Middle frontal gyrus (tissue), 1 donor: Measurements from ENCODE around the gene TENT4B.
A peak's percentile ranks its signal among the peaks of the same experiment; 100 is the strongest.

Experiments used
- DNase-seq: peaks from one replicate; pipeline ENCODE4 v3.0.0-alpha.2; 2015; ENCODE audit warnings: low spot score; ENCODE audit errors: extremely low spot score

Gene TENT4B

DNA sequence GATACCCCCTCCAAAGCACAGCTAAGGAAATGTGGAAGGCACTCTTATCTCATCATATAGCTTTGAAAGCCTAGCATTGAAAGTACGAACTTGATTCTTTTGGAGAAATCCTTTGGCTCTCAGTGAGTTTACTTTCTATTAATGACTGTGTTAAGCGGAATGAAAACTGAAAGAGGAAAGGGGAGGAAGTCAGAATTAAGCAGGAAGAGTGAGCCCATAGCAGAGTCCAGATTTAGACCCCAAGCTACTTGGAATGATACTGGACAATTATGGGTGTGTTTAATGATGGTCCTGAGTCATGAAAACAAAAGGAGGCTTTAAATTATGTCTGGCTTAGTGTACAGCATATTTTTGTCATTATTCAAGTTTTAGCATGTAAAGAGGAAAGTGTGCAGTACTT, 42.2 kb downstream of the TENT4B start:
- no peak for DNase-seq

DNA sequence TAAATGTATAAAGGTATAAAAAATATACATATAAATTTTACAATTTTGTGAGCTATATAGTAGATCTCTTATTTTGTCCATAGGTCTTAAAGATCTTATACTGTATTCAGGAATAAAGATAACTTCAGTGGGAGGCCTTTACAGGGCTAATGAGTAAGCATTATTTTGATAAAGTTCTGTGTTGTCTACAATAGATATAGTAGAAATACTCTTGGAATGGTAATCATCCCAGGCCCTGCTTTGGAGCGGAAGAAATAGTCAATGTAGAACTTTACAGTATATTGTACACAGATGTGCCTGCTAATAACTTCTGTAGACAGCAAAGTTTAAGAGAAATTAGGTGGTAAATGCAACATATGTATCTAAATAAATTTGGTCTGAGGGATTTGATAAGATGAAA, 42.6 kb downstream of the TENT4B start:
- DNase-seq: no peak

DNA sequence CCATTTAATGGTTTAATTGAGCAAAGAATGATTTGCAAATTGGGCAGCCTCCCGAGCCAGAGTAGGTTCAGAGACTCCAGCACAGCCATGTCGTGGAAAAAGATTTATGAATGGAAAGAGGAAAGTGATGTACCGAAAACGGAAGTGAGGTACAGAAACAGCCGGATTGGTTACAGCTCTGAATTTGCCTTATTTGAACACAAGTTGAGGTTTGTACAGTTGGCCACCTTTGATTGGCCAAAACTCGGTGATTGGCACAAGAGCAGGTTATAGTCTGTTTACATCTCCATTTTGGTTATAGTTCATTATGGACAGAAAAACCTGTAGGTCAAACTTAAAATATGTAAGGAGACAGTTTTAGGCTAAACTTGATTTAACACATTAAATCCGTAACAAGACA, 44.5 kb downstream of the TENT4B start:
- no peak for DNase-seq

DNA sequence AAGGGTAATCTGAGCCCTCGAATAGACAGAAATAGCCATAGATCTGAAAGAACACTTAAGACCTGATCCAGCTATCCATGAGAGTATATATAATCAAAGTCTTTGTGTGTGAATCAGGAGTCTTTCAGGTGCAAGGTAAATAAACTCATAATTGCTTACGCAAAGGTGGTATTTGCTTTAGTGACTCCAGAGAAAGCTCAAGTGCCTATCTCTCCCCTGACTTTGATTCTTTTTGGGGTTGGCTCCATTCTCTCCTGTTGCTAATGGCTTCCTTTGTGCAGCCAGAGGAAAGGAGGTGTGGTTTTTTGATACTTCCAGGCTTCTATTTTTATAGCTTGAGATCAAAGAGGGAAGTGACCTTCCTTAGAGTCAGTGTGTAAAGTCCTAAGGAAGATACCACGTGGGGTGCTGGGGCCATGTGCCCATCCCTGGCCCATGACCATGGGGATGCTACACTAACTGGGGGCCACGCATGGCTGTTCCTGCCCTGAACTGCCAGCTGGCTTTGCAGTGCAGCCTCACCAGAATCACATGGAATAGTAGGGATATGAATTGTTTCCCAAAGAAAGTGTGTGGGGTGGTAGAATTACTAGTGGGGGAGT, 45.8 kb downstream of the TENT4B start:
- DNase-seq: no peak

DNA sequence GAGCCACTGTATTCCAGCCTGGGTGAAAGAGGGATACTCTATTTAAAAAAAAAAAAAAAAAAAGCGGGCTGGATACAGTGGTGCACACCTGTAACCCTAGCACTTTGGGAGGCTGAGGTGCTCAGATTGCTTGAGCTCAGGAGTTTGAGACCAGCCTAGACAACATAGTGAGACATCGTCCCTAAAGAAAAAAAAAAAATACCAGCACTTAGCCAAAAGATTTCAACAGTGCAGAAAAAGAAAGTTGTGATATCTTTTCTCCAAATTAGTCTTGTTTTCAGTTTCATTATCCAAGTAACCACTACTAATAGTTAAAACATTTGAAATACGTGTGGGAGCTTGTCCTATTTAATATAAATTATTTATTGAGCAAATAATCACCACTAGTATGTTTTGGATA, 48.7 kb downstream of the TENT4B start:
- no peak for DNase-seq

DNA sequence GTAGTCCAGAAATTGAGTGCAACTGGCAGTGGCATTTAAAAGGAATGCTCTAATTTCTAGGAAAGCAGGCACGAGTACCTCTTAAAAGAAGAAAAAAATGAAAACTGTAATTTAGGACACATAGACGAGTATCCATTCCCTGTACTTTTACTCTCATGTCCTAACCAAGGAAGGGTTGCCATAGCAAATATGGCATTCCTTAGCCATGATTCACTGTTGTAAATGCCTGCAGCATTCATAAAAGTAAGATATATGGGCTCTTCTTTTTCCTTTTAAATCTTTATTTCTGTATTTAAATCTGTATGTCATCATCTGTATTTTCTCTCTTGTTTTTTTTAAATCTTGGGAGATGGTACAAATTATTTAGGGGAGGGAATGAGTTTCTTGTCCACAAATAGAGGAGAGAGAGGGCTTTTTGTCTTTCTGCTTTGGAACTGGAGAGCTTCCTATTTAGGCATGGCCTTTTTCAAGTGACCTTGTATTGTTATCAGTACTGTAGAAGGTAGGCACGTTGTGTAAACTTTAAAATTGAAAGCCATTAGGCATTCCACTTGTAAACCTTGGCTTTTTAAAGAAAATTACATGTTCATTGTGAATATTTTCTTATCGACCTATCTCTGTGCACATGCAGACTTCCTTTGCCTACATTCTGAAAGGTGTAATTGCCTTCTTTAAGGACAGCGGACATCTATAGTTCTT, 50.0 kb downstream of the TENT4B start:
- DNase-seq: no peak

DNA sequence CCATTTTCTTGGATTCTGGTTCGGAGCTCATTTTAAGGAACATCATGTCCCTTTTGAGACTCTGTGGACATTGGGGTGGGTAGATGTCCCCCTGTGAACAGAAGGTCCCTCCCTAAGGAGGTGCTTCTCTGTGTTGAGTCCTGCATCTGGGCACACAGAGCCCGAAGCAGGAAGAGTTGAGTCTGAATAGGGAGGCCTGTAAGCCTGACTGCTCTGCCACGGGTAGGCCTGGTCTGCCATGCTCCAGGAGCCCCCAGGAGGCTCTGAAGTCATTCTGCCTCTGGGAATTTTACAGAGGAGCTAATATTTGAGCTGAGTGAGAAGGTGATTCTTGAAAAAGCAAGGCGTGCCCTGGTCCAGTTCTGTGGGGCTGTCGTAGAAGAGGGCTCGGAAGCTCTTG, 50.6 kb downstream of the TENT4B start:
- DNase-seq: no peak

DNA sequence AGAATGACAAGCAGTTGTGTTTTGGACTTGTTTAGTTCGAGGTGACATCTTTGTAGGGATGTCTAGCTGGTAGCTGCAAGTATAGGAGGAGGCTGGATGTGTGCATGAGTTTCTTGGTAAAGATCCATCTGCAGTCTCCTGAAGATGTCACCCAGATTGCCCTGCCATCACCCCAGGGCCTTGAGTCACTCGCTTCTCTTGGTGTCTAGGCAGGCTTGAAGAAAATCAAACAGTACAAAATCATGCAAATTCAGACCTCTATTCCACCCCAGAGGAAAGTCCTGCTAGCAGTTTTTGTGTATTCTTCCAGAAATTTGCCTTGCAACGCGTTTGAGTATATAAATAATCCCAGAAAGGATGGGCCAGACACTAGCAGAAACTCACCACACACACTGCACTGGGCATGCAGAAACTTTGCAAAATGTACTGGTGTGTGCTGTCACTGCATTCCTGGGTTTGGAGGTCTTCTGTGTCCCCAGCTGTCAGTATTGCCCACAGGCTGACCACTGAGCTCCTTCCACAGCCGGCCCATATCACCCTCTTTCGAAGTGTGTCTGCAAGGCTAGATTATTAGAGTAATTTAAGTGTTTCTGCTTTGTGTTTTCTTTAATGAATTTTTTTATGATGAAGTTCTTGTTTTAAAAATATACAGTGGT, 51.5 kb downstream of the TENT4B start:
- DNase-seq: no peak

DNA sequence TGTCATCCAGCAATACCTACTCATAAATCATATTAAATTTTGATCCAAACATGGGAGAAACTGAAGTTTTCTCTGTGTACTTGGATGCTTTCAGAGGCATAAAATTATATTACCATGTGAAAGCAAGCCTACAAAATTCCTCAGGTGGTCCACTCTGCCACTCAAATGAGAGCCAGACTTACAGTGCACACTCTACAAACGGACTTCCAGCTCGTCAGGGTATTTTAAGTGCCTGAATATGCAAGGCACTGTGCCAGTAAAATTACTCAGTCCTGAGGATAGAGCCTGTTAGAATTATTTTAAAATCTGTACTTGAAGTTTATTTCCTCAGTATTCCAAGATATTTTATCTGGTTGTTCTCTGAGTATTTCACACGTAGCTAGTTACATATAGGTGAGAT, 54.5 kb downstream of the TENT4B start:
- no peak for DNase-seq

DNA sequence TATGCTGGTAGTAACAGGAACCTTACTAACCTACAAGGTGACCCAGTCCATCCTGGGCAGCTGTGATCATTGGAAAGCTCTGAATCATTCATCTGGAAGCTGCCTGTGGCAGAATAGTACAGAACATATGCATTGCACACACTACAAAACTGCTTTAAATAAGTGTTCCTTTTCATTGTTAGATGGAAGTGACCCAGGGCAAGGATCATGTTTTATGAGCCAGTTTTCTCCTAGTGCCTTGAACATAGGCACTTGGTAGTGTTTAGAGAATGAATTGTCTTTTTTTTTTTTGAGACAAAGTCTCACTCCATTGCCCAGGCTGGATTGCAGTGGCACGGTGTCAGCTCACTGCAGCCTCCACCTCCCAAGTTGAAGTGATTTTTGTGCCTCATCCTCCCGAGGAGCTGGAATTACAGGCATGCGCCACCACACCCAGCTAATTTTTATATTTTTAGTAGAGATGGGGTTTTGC, 55.4 kb downstream of the TENT4B start:
- no peak for DNase-seq

DNA sequence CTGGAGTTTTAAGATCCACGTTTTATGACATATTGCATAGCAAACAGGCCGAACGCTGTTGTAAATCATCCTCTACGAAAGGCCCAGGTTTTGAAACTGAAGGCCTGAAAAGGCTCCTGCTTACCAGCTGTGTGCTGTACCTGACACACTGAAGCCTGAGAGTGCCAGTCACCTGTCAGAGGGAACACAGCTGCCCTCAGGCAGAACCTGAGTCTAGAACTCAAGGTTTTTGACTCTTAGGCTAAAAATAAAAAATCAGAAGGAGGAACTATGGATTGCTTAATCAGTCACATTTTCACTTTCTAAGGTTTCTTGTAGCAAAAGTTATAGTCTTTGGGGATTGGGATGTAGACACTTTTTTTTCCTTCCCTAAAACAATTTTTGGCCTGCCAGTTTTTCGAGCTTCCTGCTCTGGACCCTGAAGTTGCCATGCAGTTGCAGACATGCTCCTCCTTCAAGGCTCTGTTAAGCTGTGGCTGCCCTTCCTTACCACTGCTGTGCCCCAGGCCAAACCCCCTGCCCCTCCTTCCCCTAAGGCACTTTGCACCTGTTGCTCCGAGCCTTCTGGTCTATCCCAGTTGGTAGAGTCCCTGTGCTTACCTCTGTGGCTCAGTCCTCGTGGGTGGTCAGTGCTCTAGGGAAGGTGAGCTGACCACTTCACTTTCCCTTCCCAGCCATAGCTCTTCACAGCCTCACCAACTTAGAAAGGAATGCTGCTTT, 56.6 kb downstream of the TENT4B start:
- DNase-seq: no peak

DNA sequence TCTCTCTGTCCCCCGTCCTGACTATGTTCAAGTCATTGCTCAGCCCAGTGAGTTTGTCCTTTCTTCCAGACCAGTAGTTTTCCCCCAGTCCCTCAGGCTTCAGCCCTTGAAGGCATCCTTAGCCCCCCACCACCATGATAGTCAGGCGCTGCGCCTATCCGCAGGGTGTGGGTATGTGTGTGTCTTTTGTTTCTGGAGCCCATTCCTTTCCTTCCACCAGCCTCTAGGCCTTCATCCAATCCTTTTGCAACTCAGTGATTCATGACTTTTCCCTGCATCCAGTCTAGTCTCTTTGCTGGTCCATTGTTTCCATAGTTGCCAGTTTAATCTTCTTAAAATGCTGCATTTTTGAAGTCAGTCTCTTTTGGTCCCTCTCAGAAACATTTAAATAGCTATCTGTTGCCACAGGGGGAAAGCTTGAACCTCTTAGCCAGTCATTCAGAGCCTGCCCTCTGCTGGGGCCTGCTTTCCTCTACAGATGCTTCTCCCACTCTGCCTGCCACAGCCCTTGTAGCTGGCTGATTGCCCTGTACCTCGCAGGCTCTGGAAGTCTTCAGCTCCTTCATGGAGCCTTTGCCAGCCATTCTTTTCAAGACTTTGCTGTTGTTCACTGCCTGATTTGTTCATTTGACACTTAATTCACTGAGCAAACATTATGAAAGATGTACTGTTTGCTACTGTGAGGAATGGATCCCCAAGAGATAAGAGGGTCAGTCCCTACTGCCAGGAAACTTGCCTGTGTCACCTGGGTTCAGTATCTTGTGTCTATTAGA, 57.3 kb downstream of the TENT4B start:
- DNase-seq: peak; percentile 43

DNA sequence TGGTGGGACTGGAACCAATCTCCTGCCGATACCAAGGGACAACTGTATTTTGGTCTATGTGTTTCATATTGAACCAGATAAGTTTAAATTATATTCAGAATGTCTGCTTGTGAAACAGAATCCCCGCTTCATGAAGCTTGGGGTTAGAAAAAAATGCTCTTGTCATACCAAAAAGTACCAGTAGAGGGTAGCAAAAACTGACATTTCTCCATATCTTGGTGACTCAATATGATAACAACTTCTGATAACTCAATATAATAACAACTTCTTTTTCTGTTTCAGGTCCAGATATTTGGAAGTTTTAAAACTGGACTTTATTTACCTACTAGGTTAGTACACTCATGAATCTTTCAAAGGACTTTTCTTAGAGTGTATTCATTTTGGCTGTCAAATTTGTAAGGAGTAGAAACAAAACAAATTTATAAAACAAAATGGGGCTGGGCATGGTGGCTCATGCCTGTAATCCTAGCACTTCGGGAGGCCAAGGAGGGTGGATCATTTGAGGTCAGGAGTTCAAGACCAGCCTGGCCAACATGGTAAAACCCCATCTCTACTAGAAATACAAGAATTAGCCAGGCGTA, 60.9 kb downstream of the TENT4B start:
- no peak for DNase-seq

DNA sequence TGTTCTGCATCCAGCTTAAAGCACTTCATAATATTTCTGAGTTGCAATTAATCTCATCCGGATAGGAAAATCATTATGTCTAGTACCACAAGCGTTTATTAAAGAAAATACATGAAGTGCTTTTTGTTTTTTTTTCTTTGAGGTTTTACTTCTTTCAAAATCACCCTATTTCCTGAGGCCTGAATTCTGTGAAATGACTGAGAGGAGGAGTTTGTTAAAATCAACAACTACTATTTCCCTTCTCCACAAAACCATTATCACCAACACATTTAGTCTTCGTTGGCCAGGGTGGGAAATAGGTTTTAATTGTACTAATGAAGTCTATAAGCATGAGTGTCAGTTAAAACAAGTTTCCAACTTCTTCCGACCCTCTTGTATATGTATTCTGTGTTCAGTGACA, 62.6 kb downstream of the TENT4B start:
- no peak for DNase-seq

DNA sequence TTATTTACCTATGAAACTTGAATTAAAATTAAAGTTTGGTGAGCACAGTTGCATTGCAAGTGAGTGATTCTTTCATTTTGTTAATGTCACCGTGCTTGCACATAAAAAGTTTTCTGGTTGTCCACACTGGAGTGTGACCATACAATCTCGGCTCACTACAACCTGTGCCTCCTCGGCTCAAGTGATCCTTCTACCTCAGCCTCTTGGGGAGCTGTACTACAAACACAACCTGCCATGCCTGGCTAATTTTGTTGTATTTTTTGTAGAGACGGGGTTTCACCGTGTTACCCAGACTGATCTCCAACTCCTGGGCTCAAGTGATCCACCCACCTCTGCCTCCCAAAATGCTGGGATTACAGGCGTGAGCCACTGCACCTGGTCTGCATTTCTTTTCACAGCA, 63.1 kb downstream of the TENT4B start:
- DNase-seq: no peak

DNA sequence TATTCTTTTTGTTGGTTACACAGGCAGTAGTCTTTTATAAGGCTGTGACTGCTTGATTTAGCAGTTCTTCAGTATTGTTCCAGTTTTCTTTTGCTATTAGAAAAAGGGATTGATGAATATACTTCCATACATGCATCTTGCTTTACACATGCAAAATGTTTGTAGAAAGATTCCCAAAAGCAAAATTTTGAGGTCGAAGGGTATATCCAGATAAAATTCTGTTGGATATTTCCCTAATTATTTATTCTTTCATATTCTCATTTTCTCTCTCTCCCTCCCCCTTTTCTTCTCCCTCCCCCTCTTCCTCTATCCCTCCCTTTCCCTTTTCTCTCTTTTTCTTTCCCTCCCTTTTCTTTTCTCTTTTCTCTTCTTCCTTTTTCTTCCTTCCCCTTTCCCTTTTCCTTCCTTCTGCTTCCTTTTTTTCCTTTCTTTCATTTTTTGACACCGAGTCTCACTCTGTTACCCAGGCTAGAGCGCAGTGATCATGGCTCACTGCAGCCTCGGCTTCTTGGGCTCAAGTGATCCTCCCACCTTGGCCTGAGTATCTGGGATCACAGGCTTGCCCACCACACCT, 66.4 kb downstream of the TENT4B start:
- no peak for DNase-seq

DNA sequence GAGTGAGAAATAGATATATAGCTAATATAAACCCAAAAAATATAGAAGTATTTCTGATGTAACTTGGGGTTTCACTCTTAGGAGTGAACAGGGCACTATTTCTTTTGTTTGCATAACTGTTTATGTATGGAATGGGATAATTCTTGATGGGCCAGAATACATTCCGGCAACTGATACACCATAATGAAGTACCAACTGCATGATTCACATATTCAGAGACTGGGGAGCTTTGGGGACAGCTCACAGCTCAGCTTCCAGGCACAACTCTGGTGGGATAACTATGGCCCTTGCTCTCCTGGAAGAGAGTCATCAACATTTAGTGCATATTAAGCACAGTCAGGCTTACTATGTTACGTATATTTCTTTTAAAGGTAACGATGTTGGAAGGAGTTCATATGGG, 71.2 kb downstream of the TENT4B start:
- DNase-seq: no peak

DNA sequence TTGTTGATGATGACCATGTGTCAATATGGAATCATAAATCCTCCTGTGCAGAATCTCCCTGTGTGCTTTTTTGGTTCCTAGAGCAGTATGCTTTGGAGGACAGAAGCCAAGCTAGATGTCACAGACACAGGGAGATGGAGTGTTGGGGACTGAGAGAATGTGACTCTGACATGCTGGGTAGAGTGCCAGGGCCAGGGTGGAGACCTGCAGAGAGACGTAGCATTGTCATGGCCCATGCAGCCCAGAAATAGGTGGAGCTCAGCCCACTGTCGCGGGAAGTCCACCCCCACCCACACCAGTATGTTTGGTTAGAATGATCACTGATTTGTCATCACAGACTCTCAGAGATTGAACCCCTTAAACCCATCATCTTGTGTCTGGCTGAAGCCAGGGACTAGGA, 74.0 kb downstream of the TENT4B start:
- DNase-seq: no peak

DNA sequence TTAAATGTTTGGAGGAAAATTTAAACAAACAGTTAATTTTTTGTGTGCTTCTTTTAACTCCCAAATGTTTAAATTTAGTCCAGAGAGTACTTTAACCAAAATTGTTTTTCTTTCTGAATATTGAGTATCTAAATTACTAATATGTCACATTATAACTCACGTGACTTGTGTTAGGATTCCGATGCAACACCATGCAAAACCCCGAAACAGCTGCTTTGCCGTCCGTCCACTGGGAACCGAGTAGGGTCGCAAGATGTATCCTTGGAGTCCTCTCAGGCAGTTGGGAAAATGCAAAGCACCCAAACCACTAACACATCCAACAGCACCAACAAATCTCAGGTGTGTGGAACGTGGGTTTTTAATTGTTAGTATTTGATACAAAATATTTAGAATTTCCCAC, 74.6 kb downstream of the TENT4B start:
- DNase-seq: no peak

DNA sequence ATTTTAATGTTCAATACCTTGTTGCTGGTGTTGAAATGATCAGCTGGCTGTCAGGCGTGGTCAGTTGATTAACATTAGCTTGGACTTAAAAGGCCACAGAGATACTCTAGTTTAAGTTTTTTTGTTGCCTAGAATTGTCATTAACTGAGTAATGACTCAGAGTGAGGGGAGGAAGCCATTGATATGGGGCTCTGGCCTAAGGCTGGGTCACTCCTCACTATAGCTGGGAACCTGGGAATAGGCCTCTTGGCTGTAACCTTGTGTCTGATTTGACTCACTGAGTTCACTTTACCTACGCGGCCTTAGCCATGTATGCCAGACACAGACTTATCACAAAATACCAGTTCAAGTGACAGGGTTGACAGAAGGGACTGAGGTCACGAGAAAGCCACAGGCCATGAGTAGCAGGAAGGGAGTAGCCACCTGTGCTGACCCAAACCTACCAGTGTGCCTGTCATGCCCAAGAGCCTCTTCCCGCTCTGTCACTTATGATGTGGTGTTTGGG, 75.3 kb downstream of the TENT4B start:
- no peak for DNase-seq
